Measurements from ENCODE around the gene IFI6. TPM values are rescaled to one million over a fixed set of nuclear protein-coding genes. Genes with fewer than 3 reads are reported as not detected.
"Not testable (repeated sequence)": the region's sequence is repeated elsewhere in the genome, so short reads cannot be mapped to it uniquely, and the experiment has no call there.

The IFI6 gene, protein sequence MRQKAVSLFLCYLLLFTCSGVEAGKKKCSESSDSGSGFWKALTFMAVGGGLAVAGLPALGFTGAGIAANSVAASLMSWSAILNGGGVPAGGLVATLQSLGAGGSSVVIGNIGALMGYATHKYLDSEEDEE
- polyA plus RNA-seq (2012; ENCODE audit: missing spikeins), result 51.1 TPM

DNA sequence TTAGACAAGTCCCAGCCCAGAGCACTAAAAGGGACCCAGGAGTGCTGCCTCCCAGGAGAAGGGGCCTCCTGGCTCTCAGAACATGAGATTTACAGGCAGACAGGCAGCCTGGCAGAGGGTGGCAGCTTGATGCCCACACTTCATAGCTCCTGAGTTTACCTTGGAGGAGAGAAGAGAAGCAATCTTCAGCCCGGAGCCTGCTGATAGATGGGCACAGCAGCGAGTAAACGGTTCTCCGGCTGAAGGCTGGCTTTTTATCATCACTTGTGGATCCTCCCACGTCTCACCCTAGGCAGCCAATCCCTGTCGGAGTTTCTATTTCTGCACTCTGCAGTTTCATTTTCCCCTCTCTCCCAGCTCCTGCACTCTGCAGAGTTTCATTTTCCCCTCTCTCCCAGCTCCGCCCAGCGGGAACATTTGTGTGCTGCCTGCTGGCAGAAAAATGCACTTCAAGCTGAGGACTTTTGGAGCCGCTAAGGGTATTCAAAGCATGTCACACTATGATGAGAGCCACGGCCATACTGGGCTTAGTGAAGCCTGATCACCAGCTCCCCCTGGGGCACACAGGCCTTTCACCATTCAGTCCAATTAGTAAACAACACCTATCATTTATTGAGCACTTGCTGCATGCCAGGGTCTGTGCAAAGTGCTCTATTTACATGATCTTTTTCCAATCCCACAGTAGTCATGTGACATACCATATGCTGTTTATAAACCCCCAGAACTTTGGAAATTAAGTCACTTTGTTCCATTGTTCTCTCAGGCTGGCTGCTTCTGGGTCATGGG, at the start of gene IFI6:
Gene IFI6, minus strand, starts transcription at position 229 of the 786 bp plus-strand sequence. CDS start 2,878 bp downstream, outside the sequence.
- FAIRE-seq, result peak; percentile 96
- TF ChIP-seq POLR2A (IDR thresholded peaks at IDR 0.05; ENCODE audit: low read depth, low read length), result peak; percentile 93
- TF ChIP-seq POLR2AphosphoS5 (IDR thresholded peaks at IDR 0.05; ENCODE audit: low read depth, low read length), result peak; percentile 90
- peak; percentile 16; the same call in 1 of the 2 replicates for TF ChIP-seq TAF1 (IDR thresholded peaks at IDR 0.05; ENCODE audit: borderline replicate concordance, low read depth, low read length)
- peak; percentile 78 for DNase-seq (ENCODE audit: insufficient read length)

DNA sequence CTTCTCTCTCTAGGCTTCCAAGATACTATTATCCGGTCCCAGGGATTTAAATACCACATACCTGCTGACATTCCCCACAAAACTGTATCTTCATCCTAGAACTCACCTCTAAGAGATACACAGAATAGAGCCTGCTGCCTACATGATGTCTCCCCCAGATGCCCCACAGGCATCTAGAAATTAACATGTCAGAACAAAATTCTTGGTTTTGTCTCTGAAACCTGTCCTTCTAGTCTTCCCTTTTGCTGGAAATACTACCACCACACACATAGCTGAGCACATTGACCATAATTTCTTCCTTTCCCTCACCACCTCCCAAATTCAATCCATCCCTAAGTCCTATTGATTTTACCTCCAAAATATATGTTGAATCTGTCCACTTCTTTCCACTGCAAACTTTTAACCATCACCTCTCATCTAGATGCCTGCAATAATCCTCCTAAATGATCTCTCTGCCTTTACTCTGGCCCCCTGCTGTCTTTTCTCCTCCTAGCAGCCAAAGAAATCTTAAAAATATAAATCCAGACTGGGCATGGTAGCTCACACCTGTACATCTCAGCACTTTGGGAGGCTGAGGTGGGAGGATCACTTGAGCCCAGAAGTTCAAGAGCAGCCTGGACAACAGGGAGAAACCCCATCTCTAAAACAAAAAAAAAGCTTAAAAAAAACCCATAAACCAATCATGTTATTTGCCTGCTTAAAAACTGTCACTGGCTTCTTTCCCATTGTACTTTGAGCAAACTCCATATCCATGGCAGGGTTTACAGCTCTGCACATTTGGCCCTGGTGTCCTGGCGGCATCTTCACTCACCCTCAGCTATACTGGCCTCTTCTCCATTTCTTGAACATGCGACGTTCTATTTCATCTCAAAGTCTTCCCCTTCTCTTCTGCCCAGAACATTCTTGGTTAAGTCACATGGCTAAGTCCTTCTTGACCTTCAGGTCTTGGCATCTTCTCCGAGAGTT, 47.6 kb upstream of the IFI6 start:
- TF ChIP-seq POLR2A (IDR thresholded peaks at IDR 0.05; ENCODE audit: low read depth, low read length), result no peak
- TF ChIP-seq POLR2AphosphoS5 (IDR thresholded peaks at IDR 0.05; ENCODE audit: low read depth, low read length), result no peak
- no peak for TF ChIP-seq TAF1 (IDR thresholded peaks at IDR 0.05; ENCODE audit: borderline replicate concordance, low read depth, low read length)
- DNase-seq (ENCODE audit: insufficient read length) (no peak), FAIRE-seq (no peak)

DNA sequence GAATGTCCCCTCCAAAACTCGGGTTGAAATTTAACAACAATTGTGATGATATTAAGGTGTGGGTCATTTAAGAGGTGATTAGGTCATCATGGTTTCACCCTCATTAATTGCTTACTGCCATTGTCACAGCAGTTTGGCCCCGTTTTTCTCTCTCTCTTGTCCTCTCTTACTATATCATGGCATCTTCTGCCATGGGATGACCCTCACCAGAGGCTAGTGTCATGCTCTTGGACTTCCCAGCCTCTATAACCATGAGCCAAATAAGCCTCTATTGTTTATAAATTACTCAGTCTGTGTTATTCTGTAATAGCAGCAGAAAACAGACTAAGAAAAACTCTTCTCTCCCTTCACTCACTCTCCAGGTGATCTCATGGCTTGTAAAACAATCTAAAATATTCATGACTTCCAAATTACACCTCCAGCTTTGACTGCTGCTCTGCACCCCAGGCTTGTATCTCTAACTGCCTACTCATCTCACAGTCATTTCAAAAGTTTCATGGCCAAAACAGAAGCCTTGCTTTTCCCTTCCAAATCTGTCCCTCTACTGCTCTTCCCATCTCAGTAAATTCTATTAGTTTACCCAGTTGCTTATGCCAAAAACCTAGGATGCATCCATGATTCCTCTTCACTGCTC, 44.4 kb upstream of the IFI6 start:
- no peak for TF ChIP-seq POLR2A (IDR thresholded peaks at IDR 0.05; ENCODE audit: low read depth, low read length)
- TF ChIP-seq TAF1 (IDR thresholded peaks at IDR 0.05; ENCODE audit: borderline replicate concordance, low read depth, low read length), result no peak
- no peak for TF ChIP-seq POLR2AphosphoS5 (IDR thresholded peaks at IDR 0.05; ENCODE audit: low read depth, low read length)
- FAIRE-seq (no peak), DNase-seq (ENCODE audit: insufficient read length) (no peak)

DNA sequence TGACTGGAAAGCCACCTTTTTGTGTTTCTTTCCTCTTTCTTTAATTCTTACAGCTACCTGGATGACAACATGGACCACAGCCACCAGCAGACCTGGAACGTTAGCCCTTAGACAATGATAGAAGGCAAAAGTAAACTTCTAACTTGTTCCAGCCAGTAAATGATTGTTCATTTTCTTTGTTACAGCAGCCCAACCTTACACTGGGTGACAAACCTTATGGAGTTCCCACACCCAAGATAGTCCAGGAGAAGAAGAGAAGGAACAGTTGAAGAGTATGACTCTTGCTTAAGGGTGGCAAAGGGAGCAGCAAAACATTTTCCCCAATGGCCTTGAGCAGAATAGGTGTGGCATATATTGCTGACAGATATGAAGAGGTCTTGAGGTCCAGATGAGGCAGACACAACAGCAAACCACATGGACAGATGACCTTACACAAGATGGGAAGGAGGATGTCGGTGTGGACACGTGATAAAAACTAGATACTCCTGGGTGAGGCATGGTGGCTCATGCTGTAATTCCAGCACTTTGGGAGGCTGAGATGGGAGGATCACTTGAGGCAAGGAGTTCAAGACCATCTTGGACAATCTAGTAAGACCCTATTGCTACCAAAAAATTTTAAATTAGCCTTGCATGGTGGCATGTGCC, 42.0 kb upstream of the IFI6 start:
- DNase-seq (ENCODE audit: insufficient read length) (no peak), FAIRE-seq (no peak)
- TF ChIP-seq POLR2A (IDR thresholded peaks at IDR 0.05; ENCODE audit: low read depth, low read length) (no peak), TAF1 (IDR thresholded peaks at IDR 0.05; ENCODE audit: borderline replicate concordance, low read depth, low read length) (no peak), POLR2AphosphoS5 (IDR thresholded peaks at IDR 0.05; ENCODE audit: low read depth, low read length) (no peak)

GRCh38 chr1:27713139-27713725, 41.2 kb upstream of the IFI6 start:
- FAIRE-seq (no peak), DNase-seq (ENCODE audit: insufficient read length) (no peak)
- TF ChIP-seq POLR2AphosphoS5 (IDR thresholded peaks at IDR 0.05; ENCODE audit: low read depth, low read length) (no peak), POLR2A (IDR thresholded peaks at IDR 0.05; ENCODE audit: low read depth, low read length) (no peak), TAF1 (IDR thresholded peaks at IDR 0.05; ENCODE audit: borderline replicate concordance, low read depth, low read length) (no peak)

GRCh38 chr1:27710574-27710973, 38.6 kb upstream of the IFI6 start:
- FAIRE-seq (no peak), DNase-seq (ENCODE audit: insufficient read length) (no peak)
- TF ChIP-seq POLR2AphosphoS5 (IDR thresholded peaks at IDR 0.05; ENCODE audit: low read depth, low read length), result no peak
- no peak for TF ChIP-seq POLR2A (IDR thresholded peaks at IDR 0.05; ENCODE audit: low read depth, low read length)
- no peak for TF ChIP-seq TAF1 (IDR thresholded peaks at IDR 0.05; ENCODE audit: borderline replicate concordance, low read depth, low read length)

DNA sequence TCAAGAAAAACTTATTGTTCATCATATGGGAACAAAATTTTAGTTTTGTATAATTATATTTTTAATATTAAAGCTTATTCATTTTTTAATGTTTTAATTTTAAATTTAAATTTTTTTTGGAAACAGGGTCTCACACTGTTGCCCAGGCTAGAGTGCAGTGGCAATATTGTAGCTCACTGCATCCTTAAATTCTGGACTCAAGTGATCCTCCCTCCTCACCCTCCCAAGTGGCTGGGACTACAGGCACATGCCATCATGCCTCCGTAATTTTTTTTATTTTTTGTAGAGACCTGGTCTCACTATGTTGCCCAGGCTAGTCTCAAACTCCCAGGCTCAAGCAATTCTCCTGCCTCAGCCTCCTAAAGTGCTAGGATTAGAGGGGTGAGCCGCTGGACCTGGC, 33.6 kb upstream of the IFI6 start:
- no peak for FAIRE-seq
- DNase-seq (ENCODE audit: insufficient read length), result no peak
- TF ChIP-seq POLR2A (IDR thresholded peaks at IDR 0.05; ENCODE audit: low read depth, low read length) (no peak), TAF1 (IDR thresholded peaks at IDR 0.05; ENCODE audit: borderline replicate concordance, low read depth, low read length) (no peak), POLR2AphosphoS5 (IDR thresholded peaks at IDR 0.05; ENCODE audit: low read depth, low read length) (no peak)

GRCh38 chr1:27704958-27705357, 33.0 kb upstream of the IFI6 start:
- DNase-seq (ENCODE audit: insufficient read length) (no peak), FAIRE-seq (no peak)
- TF ChIP-seq POLR2AphosphoS5 (IDR thresholded peaks at IDR 0.05; ENCODE audit: low read depth, low read length) (no peak), TAF1 (IDR thresholded peaks at IDR 0.05; ENCODE audit: borderline replicate concordance, low read depth, low read length) (no peak), POLR2A (IDR thresholded peaks at IDR 0.05; ENCODE audit: low read depth, low read length) (no peak)

- not testable (repeated sequence) for FAIRE-seq; DNase-seq (ENCODE audit: insufficient read length)
Observed at GRCh38 chr1:27696835-27697234, 24.8 kb upstream of the IFI6 start.

DNA sequence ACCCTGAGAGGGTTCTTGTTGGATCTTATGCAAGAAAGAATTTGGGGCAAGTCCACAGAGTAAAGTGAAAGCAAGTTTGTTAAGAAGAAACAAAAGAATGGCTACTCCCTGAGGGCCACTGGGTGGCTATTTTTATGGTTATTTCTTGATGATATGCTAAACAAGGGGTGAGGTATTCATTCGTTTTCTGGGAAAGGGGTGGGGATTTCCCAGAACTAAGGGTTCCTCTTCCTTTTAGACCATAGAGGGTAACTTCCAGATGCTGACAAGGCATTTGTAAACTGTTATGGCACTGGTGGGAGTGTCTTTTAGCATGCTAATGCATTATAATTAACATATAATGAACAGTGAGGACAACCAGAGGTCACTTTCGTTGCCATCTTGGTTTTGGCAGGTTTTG, 18.2 kb upstream of the IFI6 start:
- no peak for FAIRE-seq
- TF ChIP-seq POLR2AphosphoS5 (IDR thresholded peaks at IDR 0.05; ENCODE audit: low read depth, low read length), result no peak
- no peak for TF ChIP-seq POLR2A (IDR thresholded peaks at IDR 0.05; ENCODE audit: low read depth, low read length)
- no peak for TF ChIP-seq TAF1 (IDR thresholded peaks at IDR 0.05; ENCODE audit: borderline replicate concordance, low read depth, low read length)
- DNase-seq (ENCODE audit: insufficient read length), result no peak
